Vagina (tissue), 2 donors: ENCODE measurements around the gene KCNC3. TPM values are rescaled to one million over a fixed set of nuclear protein-coding genes. Genes with fewer than 3 reads are reported as not detected.
A peak's percentile ranks its signal among the peaks of the same experiment; 100 is the strongest.

Experiments
- DNase-seq, 2 donors: peaks; one replicate each; pipeline ENCODE4 v3.0.0-alpha.2; 2017; ENCODE audit errors: extremely low spot score in 2 of 2
- H3K27ac ChIP-seq: fragments of 200-600 bp; sonication (generic); one replicate; pipeline ENCODE4 v1.5.1; 2019
- H3K27me3 ChIP-seq: fragments of 200-600 bp; sonication (generic); one replicate; pipeline ENCODE4 v1.5.1; 2019
- H3K36me3 ChIP-seq, 2 donors: fragments of 200-600 bp; sonication (generic); one replicate each; pipeline ENCODE4 v1.5.1; 2017 to 2019
- H3K4me1 ChIP-seq: fragments of 200-600 bp; sonication (generic); one replicate; pipeline ENCODE4 v1.5.1; 2019
- H3K4me3 ChIP-seq, 2 donors: fragments of 200-600 bp; sonication (generic); 1 replicate in 1 of 2; 2 replicates in 1 of 2; pipeline ENCODE4 v1.5.1; 2016 to 2019
- H3K9me3 ChIP-seq: fragments of 200-600 bp; sonication (generic); one replicate; pipeline ENCODE4 v1.5.1; 2019
- CTCF ChIP-seq, 3 experiments: fragments of 450-650 bp in 2 of 3; fragments of 200-600 bp in 1 of 3; sonication (generic) in 1 of 3; IDR thresholded peaks; one replicate each; pipeline ENCODE4 v1.5.1; 2017 to 2019; ENCODE audit warnings: antibody characterized with exemption in 3 of 3, mild to moderate bottlenecking in 2 of 3, moderate library complexity in 2 of 3
- POLR2A ChIP-seq, 2 donors: fragments of 450-650 bp; IDR thresholded peaks; one replicate each; pipeline ENCODE4 v1.6.1; 2017; ENCODE audit warnings: antibody characterized with exemption in 2 of 2, mild to moderate bottlenecking in 2 of 2, moderate library complexity in 2 of 2
- POLR2AphosphoS5 ChIP-seq, 2 donors: sonication (generic); formaldehyde crosslinking; IDR thresholded peaks; one replicate each; pipeline ENCODE4 v1.9.0; 2017; ENCODE audit warnings: antibody characterized with exemption in 2 of 2, mild to moderate bottlenecking in 2 of 2, low read depth in 1 of 2; ENCODE audit not compliant: insufficient read depth in 1 of 2
- intact Hi-C: fragments of 100-400 bp; cut with DNase I; formaldehyde crosslinking; loops from one replicate; pipeline ENCODE4 v1.15.1; 2023
- total RNA-seq: library from RNA; depleted of rRNA; stranded (reverse); fragments of >200 nt; gene quantifications from one replicate; pipeline ENCODE4 v1.2.3, GENCODE V29; 2016

The KCNC3 gene
- total RNA-seq, 1 donor from 2014 or later: 0.98 TPM

GRCh38 chr19:50377051-50377461 is 47.9 kb upstream of the KCNC3 start:
- TF ChIP-seq POLR2A (IDR thresholded peaks at IDR 0.05) (no peak), CTCF (IDR thresholded peaks at IDR 0.05) (no peak), POLR2AphosphoS5 (IDR thresholded peaks at IDR 0.05; ENCODE audit: insufficient read depth in 1 of 2, low read depth in 1 of 2) (no peak)
- DNase-seq: no peak
- H3K9me3 ChIP-seq: no peaks in the 10 kb centered on the region
- peaks cover 20% of the 10 kb centered on the region for H3K4me1 ChIP-seq
- no peaks in the 10 kb centered on the region for H3K27me3 ChIP-seq
- peaks cover 0 to 47% of the 10 kb centered on the region in 2 donors for H3K36me3 ChIP-seq
- H3K4me3 ChIP-seq: peak overlapping the region; percentile 91 to 99
- intact Hi-C loops: no loop called here
- peak overlapping the region; percentile 100 for H3K27ac ChIP-seq

DNA sequence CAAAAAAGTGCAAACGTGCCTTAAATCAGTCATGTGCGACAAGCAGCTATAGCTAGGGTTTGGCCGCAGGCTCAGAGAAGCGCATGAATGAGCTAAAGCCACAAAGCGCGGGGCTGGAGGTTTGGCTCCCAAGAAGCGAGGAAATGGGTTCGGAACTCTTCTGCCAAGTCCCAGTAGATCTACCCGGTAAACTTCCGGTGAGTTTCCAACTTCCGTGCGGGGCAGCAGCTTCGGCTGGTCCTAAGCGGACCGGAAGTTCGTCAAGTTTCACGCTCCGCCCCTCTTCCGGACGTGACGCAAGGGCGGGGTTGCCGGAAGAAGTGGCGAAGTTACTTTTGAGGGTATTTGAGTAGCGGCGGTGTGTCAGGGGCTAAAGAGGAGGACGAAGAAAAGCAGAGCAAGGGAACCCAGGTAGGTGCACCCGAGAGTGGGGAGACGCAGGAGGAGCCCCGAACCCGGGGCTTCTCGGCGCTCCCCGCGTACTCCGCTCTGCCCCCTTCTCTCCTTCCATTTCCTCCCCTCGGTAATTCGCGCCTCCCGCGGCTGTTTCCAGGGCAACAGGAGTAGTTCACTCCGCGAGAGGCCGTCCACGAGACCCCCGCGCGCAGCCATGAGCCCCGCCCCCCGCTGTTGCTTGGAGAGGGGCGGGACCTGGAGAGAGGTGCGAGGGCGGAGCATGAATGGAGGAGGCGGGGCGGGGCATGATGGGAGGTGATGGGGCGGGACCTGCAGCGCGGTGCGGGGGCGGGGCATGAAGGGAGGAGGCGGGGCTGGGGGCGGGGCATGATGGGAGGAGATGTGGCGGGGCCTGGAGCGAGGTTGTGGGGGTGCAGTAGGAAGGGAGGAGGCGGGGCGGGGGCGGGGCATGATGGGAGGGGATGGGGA is 47.2 kb upstream of the KCNC3 start, which contains the start of gene NR1H2:
TSS of gene NR1H2 (plus strand) at position 292 of the 885 bp plus-strand sequence. CDS start 1,149 bp downstream, outside the sequence.
- no peaks in the 10 kb centered on the region for H3K9me3 ChIP-seq
- intact Hi-C loops: no loop called here
- peaks cover 0 to 40% of the 10 kb centered on the region in 2 donors for H3K36me3 ChIP-seq
- no peaks in the 10 kb centered on the region for H3K27me3 ChIP-seq
- H3K4me1 ChIP-seq: peaks cover 20% of the 10 kb centered on the region
- H3K27ac ChIP-seq: peak within 1 kb of the TSS; percentile 100
- DNase-seq: peak in 1 of 2 donors; percentile 99
- peak within 1 kb of the TSS; percentile 91 to 99 for H3K4me3 ChIP-seq
- TF ChIP-seq POLR2AphosphoS5 (IDR thresholded peaks at IDR 0.05; ENCODE audit: insufficient read depth in 1 of 2, low read depth in 1 of 2) (peak; percentile 97 to 99), CTCF (IDR thresholded peaks at IDR 0.05) (no peak), POLR2A (IDR thresholded peaks at IDR 0.05) (peak in 1 of 2 donors; percentile 59)

DNA sequence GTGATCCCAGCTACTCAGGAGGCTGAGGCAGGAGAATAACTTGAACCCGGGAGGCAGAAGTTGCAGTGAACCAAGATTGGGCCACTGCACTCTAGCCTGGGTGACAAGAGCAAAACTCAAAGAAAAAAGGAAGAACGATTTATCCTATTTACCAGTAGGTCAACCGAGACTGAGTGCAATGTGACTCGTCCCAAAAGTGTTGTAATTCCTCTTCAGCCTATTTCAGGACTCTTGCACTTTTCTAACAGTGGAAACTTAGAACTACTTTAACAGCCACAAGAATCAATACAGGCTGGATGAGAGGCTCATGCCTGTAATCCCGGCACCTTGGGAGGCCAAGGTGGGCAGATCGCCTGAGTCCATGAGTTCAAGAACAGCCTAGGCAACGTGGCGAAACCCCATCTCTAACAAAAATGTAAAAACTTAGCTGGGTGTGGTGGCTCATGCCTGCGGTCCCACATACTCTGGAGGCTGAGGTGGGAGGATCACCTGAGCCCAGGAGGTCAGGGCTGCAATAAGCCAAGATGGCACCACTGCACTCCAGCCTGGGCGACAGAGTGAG is 42.8 kb upstream of the KCNC3 start:
- intact Hi-C loops: no loop called here
- peaks cover 13% of the 10 kb centered on the region for H3K4me1 ChIP-seq
- no peak for TF ChIP-seq POLR2A (IDR thresholded peaks at IDR 0.05)
- TF ChIP-seq CTCF (IDR thresholded peaks at IDR 0.05): no peak
- no peak for TF ChIP-seq POLR2AphosphoS5 (IDR thresholded peaks at IDR 0.05; ENCODE audit: insufficient read depth in 1 of 2, low read depth in 1 of 2)
- H3K27ac ChIP-seq: no peak overlapping the region
- no peak for DNase-seq
- no peaks in the 10 kb centered on the region for H3K36me3 ChIP-seq
- H3K9me3 ChIP-seq: no peaks in the 10 kb centered on the region
- H3K4me3 ChIP-seq: no peak overlapping the region
- H3K27me3 ChIP-seq: no peaks in the 10 kb centered on the region

DNA sequence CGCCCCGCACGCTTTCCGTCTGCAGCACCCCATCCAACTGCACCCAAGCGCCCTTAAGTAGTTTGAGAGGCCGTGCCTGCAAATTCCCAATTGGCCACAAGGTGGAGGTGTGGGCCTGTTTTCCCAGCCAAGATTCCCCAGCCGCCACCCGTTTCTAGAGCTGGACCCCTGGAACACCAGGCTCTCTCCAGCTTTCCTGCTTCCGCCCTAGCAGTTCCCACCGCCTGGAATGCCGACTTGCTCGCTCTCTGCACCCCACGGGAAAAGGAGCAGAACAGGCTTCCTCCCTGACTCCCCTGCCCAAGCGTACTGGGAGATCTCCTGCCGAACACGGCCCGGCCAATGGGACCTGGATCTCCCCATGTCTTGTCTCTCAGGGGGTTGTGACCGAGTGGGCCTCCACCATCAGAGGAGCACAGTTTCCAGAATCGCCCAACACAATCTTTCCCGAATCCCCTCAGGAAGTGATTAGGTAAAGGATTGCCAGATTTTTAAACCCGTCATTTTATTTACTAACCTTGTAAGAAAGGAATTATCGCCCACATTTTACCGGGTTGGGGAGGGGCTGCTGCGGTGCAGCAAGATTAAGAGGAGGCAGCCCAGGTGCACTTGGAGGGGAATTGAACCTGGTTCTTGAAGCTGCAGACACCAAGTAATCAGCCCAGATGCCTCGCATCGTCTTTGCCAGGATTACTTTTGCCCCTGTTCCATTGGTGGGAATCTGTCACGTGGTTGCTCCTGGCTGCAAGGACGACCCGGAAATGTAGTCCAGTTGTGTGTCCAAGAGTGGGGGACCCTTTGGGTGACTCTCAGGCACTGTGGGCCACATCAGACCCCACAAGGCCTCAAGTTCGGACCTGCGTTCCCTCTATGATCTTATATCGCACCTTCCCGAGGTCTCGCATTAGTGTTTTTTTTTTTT is 39.7 kb upstream of the KCNC3 start:
- H3K27ac ChIP-seq: peak overlapping the region; percentile 79
- no peaks in the 10 kb centered on the region for H3K36me3 ChIP-seq
- no peaks in the 10 kb centered on the region for H3K27me3 ChIP-seq
- no peak for DNase-seq
- H3K4me1 ChIP-seq: no peaks in the 10 kb centered on the region
- H3K9me3 ChIP-seq: no peaks in the 10 kb centered on the region
- intact Hi-C loops: no loop called here
- TF ChIP-seq CTCF (IDR thresholded peaks at IDR 0.05) (peak; percentile 77 to 84 (median 82)), POLR2AphosphoS5 (IDR thresholded peaks at IDR 0.05; ENCODE audit: insufficient read depth in 1 of 2, low read depth in 1 of 2) (peak; percentile 48 to 74), POLR2A (IDR thresholded peaks at IDR 0.05) (no peak)
- peak overlapping the region; percentile 52 to 68 for H3K4me3 ChIP-seq
